Body of pancreas (tissue), 4 donors: ENCODE results near the gene BEND3. TPM values are rescaled to one million over a fixed set of nuclear protein-coding genes. Genes with fewer than 3 reads are reported as not detected.
A peak's percentile ranks its signal among the peaks of the same experiment; 100 is the strongest.

Experiments used
- ATAC-seq: fragments of 150-250 bp; one replicate; pipeline ENCODE4 v1.9.1; 2016
- DNase-seq, 4 donors: peaks; one replicate each; pipeline ENCODE4 v3.0.0-alpha.2; 2019
- H3K27ac ChIP-seq, 4 donors: fragments of 200-600 bp; sonication (generic); 1 replicate in 3 of 4; 2 replicates in 1 of 4; pipeline versions ENCODE4 v1.5.1 to v1.6.1; 2016 to 2019; ENCODE audit warnings: mild to moderate bottlenecking in 1 of 4, mixed read lengths in 1 of 4, moderate library complexity in 1 of 4
- H3K27me3 ChIP-seq, 2 donors: fragments of 200-600 bp; sonication (generic); one replicate each; pipeline ENCODE4 v1.6.0; 2016; ENCODE audit warnings: mild to moderate bottlenecking in 1 of 2
- H3K36me3 ChIP-seq, 2 donors: fragments of 200-600 bp; sonication (generic); replicated peaks in 1 of 2; 2 replicates each; pipeline ENCODE4 v1.5.1; 2016; ENCODE audit warnings: low read depth in 2 of 2; ENCODE audit not compliant: insufficient read depth in 1 of 2
- H3K4me1 ChIP-seq: fragments of 200-600 bp; sonication (generic); one replicate; pipeline ENCODE4 v1.6.0; 2016
- H3K4me3 ChIP-seq, 2 donors: fragments of 200-600 bp; sonication (generic); 1 replicate in 1 of 2; 2 replicates in 1 of 2; pipeline ENCODE4 v1.5.1; 2016 to 2019
- H3K9me3 ChIP-seq, 3 donors: fragments of 200-600 bp; sonication (generic); 1 replicate in 2 of 3; 2 replicates in 1 of 3; pipeline ENCODE4 v1.5.1; 2016
- CTCF ChIP-seq, 7 experiments: fragments of 450-650 bp in 4 of 7; fragments of 200-600 bp in 3 of 7; sonication (generic) in 3 of 7; IDR thresholded peaks; one replicate each; pipeline ENCODE4 v1.5.1; 2016 to 2019; ENCODE audit warnings: antibody characterized with exemption in 7 of 7
- POLR2A ChIP-seq, 3 donors: fragments of 450-650 bp; IDR thresholded peaks; one replicate each; pipeline ENCODE4 v1.6.1; 2016; ENCODE audit warnings: antibody characterized with exemption in 3 of 3, mild to moderate bottlenecking in 2 of 3
- whole genome bisulfite sequencing, 2 donors: methylation state at CpG; one replicate each; pipeline ENCODE4 v1.1.5; 2017; 5-methylcytosine and 5-hydroxymethylcytosine counted together
- intact Hi-C: fragments of 100-400 bp; cut with DNase I; formaldehyde crosslinking; loops from one replicate; pipeline ENCODE4 v1.15.1; 2023
- total RNA-seq, 2 donors: library from RNA; depleted of rRNA; stranded (reverse); fragments of >200 nt; gene quantifications; one replicate each; pipeline ENCODE4 v1.1.0, GENCODE V29; 2016

BEND3 gene
- total RNA-seq, 2 donors from 2014 or later = 2.1 to 4.0 TPM

- intact Hi-C loops = no loop called here
- Histone ChIP-seq H3K4me1 (peaks cover 10% of the 10 kb centered on the region), H3K36me3 (no peaks in the 10 kb centered on the region), H3K9me3 (no peaks in the 10 kb centered on the region), H3K27me3 (no peaks in the 10 kb centered on the region), H3K27ac (no peak overlapping the region), H3K4me3 (no peak overlapping the region)
- 93 to 98% methylated on average over 19 to 53 of the region's 53 CpGs for WGBS, 2 donors
- ATAC-seq (no peak), DNase-seq (no peak)
- no peak for TF ChIP-seq POLR2A (IDR thresholded peaks at IDR 0.05)
- no peak for TF ChIP-seq CTCF (IDR thresholded peaks at IDR 0.05)
Measured at GRCh38 chr6:107069631-107070548, 45.4 kb downstream of the BEND3 start.

- no peak overlapping the region for H3K27ac ChIP-seq
- H3K36me3 ChIP-seq = no peaks in the 10 kb centered on the region
- DNase-seq (no peak), ATAC-seq (no peak)
- WGBS, 2 donors = 95 to 96% methylated on average over 58 to 68 of the region's 69 CpGs
- no peak overlapping the region for H3K4me3 ChIP-seq
- intact Hi-C loops = no loop called here
- no peaks in the 10 kb centered on the region for H3K27me3 ChIP-seq
- TF ChIP-seq CTCF (IDR thresholded peaks at IDR 0.05) (no peak), POLR2A (IDR thresholded peaks at IDR 0.05) (no peak)
- peaks cover 15% of the 10 kb centered on the region for H3K4me1 ChIP-seq
- no peaks in the 10 kb centered on the region for H3K9me3 ChIP-seq
Measured at GRCh38 chr6:107068691-107069630, 46.4 kb downstream of the BEND3 start.

- H3K9me3 ChIP-seq = no peaks in the 10 kb centered on the region
- no peaks in the 10 kb centered on the region for H3K27me3 ChIP-seq
- DNase-seq (no peak), ATAC-seq (peak; percentile 39)
- H3K4me1 ChIP-seq = peaks cover 15% of the 10 kb centered on the region
- intact Hi-C loops = no loop called here
- no peaks in the 10 kb centered on the region for H3K36me3 ChIP-seq
- 65 to 77% methylated on average over 6 to 9 of the region's 9 CpGs for WGBS, 2 donors
- H3K27ac ChIP-seq = peak overlapping the region in 3 of 4 donors; percentile 5 to 56 (median 30)
- H3K4me3 ChIP-seq = no peak overlapping the region
- TF ChIP-seq POLR2A (IDR thresholded peaks at IDR 0.05) (no peak), CTCF (IDR thresholded peaks at IDR 0.05) (no peak)
Measured at GRCh38 chr6:107066697-107067659, 48.3 kb downstream of the BEND3 start.

- DNase-seq (peak; percentile 37 to 67 (median 54)), ATAC-seq (peak; percentile 47)
- no peaks in the 10 kb centered on the region for H3K36me3 ChIP-seq
- intact Hi-C loops = no loop called here
- no peaks in the 10 kb centered on the region for H3K27me3 ChIP-seq
- H3K27ac ChIP-seq = no peak overlapping the region
- TF ChIP-seq POLR2A (IDR thresholded peaks at IDR 0.05) (no peak), CTCF (IDR thresholded peaks at IDR 0.05) (no peak)
- no peaks in the 10 kb centered on the region for H3K9me3 ChIP-seq
- H3K4me3 ChIP-seq = no peak overlapping the region
- H3K4me1 ChIP-seq = peaks cover 15% of the 10 kb centered on the region
- WGBS, 2 donors = 30 to 42% methylated on average over 6 of the region's 6 CpGs
Measured at GRCh38 chr6:107064579-107065065, 50.7 kb downstream of the BEND3 start.
